HG03280 (cell line): ENCODE data around the gene TNFRSF1B.
A peak's percentile ranks its signal among the peaks of the same experiment; 100 is the strongest.

Experiments used
- ATAC-seq: cut with Tn5 transposase; IDR thresholded peaks from one replicate; pipeline ENCODE4 v1.9.1; 2021; ENCODE audit warnings: mild to moderate bottlenecking, moderate library complexity; ENCODE audit not compliant: unreplicated experiment

The TNFRSF1B gene

GRCh38 chr1:12141163-12141850 lies 25.5 kb upstream of the TNFRSF1B start:
- ATAC-seq, result no peak

DNA sequence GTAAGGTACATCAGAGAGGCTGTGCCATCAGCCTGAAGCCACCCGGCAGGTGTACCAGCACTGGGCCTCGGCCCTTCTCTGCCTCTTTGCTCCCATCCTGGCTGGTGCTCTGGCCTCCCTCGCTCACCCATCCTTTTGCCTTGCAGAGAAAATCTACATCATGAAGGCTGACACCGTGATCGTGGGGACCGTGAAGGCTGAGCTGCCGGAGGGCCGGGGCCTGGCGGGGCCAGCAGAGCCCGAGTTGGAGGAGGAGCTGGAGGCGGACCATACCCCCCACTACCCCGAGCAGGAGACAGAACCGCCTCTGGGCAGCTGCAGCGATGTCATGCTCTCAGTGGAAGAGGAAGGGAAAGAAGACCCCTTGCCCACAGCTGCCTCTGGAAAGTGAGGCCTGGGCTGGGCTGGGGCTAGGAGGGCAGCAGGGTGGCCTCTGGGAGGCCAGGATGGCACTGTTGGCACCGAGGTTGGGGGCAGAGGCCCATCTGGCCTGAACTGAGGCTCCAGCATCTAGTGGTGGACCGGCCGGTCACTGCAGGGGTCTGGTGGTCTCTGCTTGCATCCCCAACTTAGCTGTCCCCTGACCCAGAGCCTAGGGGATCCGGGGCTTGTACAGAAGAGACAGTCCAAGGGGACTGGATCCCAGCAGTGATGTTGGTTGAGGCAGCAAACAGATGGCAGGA lies 24.5 kb upstream of the TNFRSF1B start:
- ATAC-seq, result no peak

DNA sequence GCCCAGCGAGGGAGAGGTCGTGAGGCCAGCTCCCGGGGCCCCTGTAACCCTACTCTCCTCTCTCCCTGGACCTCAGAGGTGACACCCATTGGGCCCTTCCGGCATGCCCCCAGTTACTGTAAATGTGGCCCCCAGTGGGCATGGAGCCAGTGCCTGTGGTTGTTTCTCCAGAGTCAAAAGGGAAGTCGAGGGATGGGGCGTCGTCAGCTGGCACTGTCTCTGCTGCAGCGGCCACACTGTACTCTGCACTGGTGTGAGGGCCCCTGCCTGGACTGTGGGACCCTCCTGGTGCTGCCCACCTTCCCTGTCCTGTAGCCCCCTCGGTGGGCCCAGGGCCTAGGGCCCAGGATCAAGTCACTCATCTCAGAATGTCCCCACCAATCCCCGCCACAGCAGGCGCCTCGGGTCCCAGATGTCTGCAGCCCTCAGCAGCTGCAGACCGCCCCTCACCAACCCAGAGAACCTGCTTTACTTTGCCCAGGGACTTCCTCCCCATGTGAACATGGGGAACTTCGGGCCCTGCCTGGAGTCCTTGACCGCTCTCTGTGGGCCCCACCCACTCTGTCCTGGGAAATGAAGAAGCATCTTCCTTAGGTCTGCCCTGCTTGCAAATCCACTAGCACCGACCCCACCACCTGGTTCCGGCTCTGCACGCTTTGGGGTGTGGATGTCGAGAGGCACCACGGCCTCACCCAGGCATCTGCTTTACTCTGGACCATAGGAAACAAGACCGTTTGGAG lies 23.7 kb upstream of the TNFRSF1B start:
- no peak for ATAC-seq

GRCh38 chr1:12143631-12144155 lies 23.1 kb upstream of the TNFRSF1B start:
- no peak for ATAC-seq

- ATAC-seq, result no peak
Observed at GRCh38 chr1:12144236-12144635, 22.6 kb upstream of the TNFRSF1B start.

- ATAC-seq, result no peak
Observed at GRCh38 chr1:12144969-12145368, 21.8 kb upstream of the TNFRSF1B start.

DNA sequence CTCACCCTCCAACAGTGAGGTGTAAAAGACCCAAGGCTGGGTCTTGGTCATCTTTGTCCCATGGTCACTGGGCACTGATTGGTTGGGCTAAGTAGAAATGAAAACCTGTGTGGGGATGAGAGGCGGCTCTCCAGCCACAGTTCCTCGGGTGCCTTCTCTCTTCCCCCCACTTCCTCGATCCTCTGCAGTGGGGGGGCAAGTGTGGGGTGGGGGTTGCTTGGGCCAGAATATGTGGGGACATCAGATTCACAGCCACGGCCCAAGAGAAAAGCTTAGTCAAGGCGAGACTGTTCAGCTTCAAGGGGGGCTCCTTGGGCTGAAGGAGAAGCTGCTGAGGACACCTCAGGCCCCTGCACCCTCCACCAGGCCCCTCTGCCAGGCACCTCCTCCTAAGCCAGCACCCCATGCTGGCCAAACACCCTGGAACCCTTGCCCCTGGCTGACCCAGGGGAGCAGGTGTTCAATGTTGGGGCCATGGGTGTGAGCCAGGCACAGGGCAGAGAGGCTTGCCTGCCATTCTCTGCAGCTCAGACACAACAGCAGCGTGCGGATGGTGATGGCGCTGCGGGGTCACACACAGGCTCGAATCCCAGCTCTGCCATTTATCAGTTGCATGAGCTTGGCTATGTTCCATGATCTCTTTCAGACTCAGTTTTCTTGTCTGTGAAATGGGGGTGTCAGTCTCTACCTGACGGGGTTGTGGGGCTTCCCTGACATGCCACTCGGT lies 21.0 kb upstream of the TNFRSF1B start:
- ATAC-seq, result no peak

DNA sequence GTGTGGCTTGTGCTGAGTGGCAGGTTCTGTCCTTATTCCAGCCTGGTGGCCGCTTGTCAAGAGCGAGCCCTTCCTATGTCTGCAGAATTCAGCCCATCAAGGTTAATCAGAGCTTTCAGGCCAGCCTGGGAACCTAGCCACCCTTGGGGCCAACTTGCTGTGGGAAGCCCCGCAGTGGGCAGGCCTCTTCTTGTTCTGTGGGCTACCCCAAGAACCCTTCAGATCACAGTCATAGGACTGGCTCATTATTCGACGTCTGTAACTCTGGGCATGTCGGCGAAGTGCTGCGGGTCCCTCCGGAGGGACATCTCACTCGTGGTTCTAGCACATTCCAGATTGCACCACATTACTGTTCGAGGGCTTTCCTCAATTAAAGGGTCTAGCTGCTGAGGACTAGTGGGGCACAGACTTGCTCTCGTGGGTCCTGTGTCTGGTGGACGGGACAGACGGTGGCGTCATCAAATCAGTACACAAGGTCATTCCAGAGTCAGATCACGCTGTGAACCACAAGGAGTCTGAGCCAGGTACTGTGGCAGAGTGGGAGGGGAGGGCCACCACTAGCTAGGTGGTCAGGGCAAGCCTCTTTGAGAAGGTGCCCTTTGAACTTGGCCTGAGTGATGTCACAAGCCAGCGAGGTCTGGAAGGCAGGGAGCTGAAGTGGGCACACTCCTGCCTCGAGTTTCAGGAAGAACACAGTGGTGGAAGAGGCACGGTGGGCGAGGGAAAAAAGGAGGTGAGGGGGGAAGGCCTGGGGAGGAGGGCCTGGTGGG lies 20.3 kb upstream of the TNFRSF1B start:
- no peak for ATAC-seq

DNA sequence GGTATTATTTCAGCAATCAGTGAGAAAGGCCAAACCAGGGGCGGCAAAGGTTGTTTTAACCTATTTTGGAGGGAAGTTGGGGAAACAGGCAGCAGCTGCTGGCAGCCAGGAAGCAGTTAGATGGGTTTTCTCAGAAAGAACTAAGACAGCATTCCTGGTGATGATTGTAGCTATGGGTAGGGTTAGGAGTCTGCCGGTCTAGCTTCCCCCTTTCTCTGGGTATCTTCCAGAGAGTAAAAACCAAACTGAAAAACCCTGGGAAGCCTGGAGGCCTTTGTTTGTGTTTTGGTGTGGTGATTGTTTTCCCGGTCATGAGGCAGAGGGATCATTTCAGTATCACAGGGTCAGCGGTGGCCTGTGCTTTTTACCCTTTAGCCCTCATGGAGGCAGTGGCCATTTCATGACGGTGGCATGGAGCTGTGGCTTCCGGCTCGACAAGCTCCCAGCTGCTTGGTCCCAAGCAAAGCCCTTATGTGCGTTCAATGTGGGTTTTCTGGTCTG lies 19.5 kb upstream of the TNFRSF1B start:
- no peak for ATAC-seq

DNA sequence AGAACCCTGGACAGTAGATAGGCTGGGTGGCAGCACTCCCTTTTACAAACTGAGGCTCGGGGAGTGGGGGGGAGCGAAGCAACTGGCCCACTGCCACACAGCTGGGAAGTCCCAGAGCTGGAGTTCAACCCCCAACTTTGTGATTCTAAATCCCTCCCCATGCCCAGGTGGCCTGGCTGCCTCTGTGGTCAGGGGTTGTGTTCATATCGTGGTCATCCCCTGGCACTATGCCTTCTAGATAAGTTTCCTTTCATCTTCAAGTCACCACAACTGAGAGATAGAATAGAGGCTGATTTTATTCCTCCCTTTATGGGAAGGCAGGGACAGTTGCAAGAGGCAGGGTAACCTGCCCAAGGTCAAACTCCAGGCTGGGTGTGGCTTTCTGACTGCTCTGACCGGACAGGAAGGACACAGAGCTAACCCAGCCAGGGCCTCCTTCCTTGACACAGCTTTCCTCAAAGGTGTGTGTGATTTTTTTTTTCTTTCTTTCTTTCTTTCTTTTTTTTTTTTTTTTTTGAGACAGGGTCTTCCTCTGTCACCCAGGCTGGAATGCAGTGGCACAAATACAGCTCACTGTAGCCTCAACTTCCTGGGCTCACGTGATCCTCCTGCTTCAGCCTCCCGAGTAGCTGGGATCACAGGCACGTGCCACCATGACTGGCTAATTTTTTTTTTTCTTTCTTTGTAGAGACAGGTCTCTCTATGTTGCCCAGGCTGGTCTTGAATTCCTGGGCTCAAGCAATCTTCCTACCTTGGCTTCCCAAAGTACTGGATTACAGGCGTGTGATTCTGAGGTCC lies 18.4 kb upstream of the TNFRSF1B start:
- ATAC-seq, result no peak

- no peak for ATAC-seq
Observed at GRCh38 chr1:12148958-12149790, 17.6 kb upstream of the TNFRSF1B start.

GRCh38 chr1:12149791-12150175 lies 17.0 kb upstream of the TNFRSF1B start:
- ATAC-seq, result no peak

GRCh38 chr1:12150456-12151200 lies 16.2 kb upstream of the TNFRSF1B start:
- ATAC-seq, result no peak

DNA sequence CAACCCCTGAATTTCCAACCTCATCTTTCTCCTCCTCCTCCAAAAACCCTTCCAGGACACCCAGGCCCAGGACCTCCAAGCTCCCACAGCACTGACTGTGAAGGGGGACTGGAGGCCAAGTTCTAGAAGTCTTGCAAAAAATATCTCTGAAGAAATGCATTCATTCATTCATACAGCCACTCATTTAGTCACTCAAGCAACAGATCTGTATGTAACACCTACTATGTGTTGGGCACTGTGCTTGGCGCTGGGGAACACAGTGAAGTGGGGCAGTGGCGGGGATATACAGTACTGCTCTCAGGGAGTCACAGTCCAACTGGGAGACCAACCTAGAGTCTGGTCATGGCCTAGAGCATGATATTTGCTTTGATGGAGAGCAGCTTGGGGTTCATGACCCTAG lies 15.3 kb upstream of the TNFRSF1B start:
- no peak for ATAC-seq

- peak; percentile 78 for ATAC-seq
Observed at GRCh38 chr1:12152113-12152891, 14.5 kb upstream of the TNFRSF1B start.

- no peak for ATAC-seq
Observed at GRCh38 chr1:12153181-12153785, 13.5 kb upstream of the TNFRSF1B start.

DNA sequence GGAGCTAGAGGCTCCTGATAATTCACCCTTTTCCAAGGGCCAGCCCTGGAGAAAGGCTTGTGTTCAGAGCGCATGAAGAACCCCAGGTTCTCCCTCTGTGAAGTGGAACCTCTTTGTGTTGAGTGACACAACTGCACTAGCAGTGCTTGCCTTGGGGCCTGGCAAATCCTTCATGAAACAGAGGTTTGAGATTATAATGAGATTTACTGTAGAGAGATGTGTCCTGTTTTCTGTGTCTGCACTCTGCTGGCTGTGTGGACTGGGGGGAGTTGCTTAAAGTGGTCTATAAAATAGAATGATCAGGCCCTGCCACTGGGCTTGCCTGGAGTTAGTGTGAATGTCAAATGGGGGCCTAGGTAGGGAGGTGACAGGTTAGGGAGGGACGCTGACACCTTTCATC lies 11.5 kb upstream of the TNFRSF1B start:
- ATAC-seq, result no peak
